CD4-positive, alpha-beta T cell treated with Interferon alpha-2 for 1 hour (primary cell): ENCODE measurements around the gene NPLOC4.

Experiments used
- DNase-seq, 2 donors: peaks; one replicate each; pipeline ENCODE4 v3.0.0-alpha.2; 2020 to 2022

The NPLOC4 gene

DNA sequence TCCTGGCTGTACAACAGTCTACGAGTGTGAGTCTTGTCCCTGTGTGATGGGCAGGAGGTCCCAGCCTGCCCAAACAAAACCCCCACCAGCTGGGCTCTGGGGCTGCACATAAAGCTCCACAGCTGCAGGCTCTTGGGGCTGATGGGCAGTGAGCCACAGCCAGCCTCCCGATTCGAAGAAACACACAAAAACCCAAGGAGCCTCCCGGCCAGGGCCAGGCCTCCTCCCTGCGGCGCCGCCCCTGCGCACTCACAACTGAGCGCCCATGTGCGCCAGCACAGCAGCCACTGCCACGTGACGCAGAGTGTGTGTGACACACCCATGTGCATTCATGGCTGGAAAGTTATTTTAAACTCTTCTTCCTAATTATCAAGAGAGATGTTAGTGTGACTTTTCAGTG lies 54.2 kb downstream of the NPLOC4 start:
- no peak for DNase-seq

GRCh38 chr17:81582341-81582740 lies 54.6 kb downstream of the NPLOC4 start:
- no peak for DNase-seq

- no peak for DNase-seq
These were observed 55.2 kb downstream of the NPLOC4 start for GRCh38 chr17:81581758-81582157.

- no peak for DNase-seq
These were observed 56.4 kb downstream of the NPLOC4 start for GRCh38 chr17:81580481-81580880.

GRCh38 chr17:81579821-81580321 lies 57.0 kb downstream of the NPLOC4 start:
- DNase-seq = no peak

- no peak for DNase-seq
These were observed 57.6 kb downstream of the NPLOC4 start for GRCh38 chr17:81579298-81579697.

- no peak for DNase-seq
These were observed 58.2 kb downstream of the NPLOC4 start for GRCh38 chr17:81578561-81579225.

GRCh38 chr17:81578038-81578441 lies 58.9 kb downstream of the NPLOC4 start:
- DNase-seq = no peak

DNA sequence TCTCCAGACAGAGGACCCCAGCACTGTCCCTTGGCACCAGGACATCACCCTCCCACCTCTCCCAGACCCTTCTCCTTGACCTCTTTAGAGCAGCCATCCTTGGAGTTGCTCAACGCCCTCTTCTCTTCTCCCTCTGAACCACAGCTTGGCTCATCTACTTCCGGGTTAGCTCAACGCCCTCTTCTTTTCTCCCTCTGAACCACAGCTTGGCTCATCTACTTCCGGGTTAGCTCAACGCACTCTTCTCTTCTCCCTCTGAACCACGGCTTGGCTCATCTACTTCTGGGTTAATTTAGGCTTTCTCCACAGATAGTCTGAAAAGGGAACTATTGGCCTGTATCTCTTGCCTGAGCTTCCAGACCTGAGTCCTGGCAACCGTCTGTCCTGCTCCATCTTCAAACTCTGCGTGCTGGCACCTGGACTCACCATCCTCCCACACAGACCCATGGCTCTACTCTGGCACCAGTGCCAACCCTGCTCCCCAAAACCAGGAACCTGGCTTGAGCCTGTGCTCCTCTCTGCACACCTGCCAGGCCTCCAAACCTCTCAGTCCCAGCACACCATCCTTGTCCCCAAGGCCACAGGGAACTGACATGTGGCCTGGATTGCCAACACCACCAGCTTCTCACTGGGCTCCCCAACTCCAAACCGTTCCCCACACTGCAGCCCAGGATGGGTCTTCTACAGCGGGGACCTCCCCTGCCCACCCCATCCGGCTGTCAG lies 59.5 kb downstream of the NPLOC4 start:
- DNase-seq = peak; percentile 7 to 34

DNA sequence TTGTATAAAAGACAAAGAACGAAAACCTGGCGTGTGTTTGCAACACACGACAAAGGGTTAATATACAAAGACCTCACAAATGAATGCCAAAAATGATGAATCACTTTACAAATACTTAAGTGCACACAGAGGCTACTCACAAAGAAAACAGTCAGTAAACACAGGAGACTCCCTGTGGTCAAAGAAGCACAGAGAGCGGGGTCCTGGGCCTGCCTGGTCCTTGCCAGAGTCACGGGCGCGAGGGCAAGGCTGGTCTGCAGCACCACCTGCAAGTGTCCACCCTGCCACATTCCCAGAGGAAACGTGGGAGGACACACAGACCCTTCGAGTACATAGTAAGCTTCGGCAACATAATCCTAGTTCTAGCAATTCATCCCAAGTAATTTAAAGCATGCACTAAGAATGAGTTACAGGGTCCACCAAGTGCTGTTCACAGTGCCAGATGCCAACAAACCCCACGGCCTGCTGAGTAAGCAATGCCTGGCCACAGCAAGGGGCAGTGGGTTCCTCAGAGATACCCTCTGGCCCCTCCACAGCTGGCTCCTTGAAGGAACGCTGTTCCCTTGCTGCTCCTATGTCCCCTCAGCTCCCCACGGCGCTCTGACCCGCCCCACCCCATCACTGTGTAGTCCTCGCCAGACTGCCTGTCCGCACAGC lies 60.2 kb downstream of the NPLOC4 start:
- no peak for DNase-seq

GRCh38 chr17:81575836-81576235 lies 61.1 kb downstream of the NPLOC4 start:
- no peak for DNase-seq

GRCh38 chr17:81574643-81574956 lies 62.3 kb downstream of the NPLOC4 start:
- DNase-seq = no peak

- DNase-seq = no peak
These were observed 62.9 kb downstream of the NPLOC4 start for GRCh38 chr17:81573794-81574642.

DNA sequence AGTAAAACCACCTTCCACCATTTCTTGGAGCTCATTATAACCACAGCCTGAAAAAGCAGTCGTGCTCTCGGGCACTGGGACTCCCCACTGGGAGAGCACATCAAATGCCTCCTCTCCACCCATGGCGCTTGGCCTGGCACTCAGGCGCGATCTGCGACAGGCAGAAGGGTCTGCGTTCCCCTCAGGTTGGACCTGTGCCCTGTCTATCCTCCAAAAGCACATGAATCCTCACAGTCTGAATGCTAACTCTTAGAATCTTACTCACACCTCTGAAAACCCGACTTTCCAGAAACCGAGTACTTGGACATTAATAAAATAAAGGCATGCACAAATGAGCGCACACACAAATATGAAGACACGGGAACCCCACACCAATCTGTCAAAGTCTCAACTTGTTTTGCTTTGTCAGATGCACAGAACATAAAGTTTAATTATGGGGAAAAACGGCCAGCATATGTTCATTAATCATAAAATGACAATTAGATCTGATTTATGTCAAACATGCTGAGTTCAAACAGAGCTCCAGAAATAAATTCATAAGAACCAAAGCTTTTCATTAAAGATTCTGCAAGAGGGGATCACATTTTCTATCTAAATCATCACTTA lies 64.2 kb downstream of the NPLOC4 start:
- no peak for DNase-seq

DNA sequence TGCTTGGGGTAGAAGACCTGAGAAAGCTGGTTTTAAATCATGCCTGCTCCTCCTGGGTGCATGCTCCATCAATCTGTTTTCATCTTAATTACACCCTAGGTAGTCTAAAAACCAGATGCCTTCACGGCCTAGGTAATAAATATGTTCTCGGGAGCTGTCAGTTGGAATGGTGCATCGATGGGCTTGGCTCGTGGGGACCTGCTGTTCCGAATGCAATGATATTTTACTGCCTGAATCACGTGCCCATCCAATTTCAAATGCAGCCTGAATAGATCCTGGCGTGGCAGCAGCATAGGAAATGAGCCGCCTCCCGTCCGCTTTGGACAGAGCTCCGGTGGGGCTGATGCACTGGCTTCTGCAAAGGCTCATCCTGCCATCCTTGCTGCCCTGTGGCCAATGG lies 65.9 kb downstream of the NPLOC4 start:
- DNase-seq = no peak

DNA sequence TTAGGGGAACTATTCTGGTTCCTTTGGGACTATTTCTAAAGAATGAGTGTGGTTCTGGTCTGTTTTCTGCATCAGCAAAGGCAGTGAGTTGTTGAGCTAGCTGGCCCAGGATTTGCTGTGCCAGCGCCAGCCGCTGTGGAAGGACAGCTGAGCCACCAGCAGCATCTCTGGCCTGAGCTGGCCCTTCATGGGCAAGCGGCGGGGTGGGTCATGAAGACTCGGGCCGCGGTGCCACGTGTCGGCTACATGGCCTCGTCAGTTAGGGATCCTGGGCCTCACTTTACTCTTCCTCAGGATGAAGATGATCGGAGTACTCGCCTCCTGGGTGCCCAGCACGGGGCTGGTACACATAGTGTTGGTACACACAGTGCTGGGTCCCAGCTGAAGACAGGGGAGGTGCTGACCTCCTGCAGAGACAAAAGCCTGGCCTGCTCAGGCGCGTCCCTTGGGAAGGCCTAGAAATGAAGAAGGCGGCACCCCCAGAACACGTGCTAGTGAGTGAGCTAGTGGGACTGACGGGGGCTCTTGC lies 66.9 kb downstream of the NPLOC4 start:
- no peak for DNase-seq

DNA sequence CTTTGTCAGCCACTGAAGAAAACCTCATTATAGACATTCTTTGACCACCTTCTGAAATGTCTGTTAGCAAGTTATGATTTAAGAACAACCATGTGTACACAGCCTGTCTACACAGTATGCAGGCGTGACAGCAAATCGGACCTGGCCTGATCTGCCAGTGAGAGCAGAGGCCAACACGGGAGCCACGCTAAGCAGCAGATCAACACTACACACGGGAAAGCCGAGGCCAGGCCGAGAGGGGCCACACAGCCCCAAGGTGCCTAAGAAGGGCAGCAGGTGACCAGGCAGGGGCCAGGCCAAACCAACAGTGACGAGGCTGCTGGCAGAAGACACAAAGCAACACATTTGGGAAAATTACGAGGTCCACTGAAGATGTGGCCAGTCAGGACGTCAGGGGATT lies 68.5 kb downstream of the NPLOC4 start:
- DNase-seq = no peak

- DNase-seq = no peak
These were observed 69.7 kb downstream of the NPLOC4 start for GRCh38 chr17:81567191-81567590.

- no peak for DNase-seq
These were observed 70.3 kb downstream of the NPLOC4 start for GRCh38 chr17:81566461-81567126.

- DNase-seq = no peak
These were observed 71.7 kb downstream of the NPLOC4 start for GRCh38 chr17:81565231-81565630.

DNA sequence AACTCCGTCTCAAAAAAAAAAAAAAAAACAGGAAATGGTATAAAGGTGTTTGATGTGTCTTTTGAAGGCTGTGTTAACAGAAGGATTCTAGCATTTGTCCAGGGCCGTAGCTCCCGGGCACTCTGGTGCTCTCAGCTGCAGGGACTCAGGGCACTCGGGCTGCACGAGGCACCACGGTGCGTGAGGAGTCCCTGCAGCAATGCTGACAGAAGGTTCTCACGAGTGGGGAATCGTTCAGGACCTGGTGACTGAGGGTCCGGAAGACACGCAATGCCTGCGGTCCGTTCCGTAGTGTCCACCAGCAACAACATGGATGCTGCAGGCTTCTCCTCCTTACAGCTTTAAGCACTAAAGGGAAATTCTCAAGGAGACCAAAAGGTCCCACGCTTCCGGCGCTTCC lies 72.1 kb downstream of the NPLOC4 start:
- no peak for DNase-seq
